HepG2 (cell line): ENCODE data around the gene TNFSF9.

Source experiments
- MAF1 ChIP-seq: sonication (generic); formaldehyde crosslinking; IDR thresholded peaks from 2 replicates; pipeline ENCODE4 v1.5.0; 2020; ENCODE audit warnings: missing genetic modification reagents, borderline replicate concordance
- POLR2A ChIP-seq, 2 experiments: IDR thresholded peaks; 2 replicates each; pipeline ENCODE4 v1.6.1; 2011; ENCODE audit warnings: low read depth in 2 of 2, low read length in 2 of 2, mild to moderate bottlenecking in 1 of 2, moderate library complexity in 1 of 2; ENCODE audit not compliant: insufficient read depth in 1 of 2
- TF ChIP-seq, protein P1 (sequence below): sonication (generic); formaldehyde crosslinking; IDR thresholded peaks from 2 replicates; pipeline ENCODE4 v1.5.0; 2020; ENCODE audit warnings: mild to moderate bottlenecking, missing genetic modification reagents, moderate library complexity

DNA sequence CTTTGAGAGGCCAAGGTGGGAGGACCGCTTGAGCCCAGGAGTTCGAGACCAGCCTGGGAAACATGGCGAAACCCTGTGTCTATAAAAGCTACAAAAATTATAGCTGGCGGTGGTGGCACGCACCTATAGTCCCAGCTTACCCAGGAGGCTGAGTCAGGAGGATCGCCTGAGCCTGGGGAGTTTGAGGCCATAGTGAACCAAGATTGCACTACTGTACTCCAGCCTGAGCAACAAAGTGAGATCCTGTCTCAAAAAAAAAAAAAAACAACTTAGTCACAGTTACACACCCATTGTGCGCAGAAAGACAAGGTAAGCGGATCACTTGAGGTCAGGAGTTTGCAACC, 48.5 kb upstream of the TNFSF9 start:
- TF ChIP-seq MAF1 (CRISPR knock-in tag): no peak
- TF ChIP-seq, protein P1, sequence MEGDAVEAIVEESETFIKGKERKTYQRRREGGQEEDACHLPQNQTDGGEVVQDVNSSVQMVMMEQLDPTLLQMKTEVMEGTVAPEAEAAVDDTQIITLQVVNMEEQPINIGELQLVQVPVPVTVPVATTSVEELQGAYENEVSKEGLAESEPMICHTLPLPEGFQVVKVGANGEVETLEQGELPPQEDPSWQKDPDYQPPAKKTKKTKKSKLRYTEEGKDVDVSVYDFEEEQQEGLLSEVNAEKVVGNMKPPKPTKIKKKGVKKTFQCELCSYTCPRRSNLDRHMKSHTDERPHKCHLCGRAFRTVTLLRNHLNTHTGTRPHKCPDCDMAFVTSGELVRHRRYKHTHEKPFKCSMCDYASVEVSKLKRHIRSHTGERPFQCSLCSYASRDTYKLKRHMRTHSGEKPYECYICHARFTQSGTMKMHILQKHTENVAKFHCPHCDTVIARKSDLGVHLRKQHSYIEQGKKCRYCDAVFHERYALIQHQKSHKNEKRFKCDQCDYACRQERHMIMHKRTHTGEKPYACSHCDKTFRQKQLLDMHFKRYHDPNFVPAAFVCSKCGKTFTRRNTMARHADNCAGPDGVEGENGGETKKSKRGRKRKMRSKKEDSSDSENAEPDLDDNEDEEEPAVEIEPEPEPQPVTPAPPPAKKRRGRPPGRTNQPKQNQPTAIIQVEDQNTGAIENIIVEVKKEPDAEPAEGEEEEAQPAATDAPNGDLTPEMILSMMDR (CRISPR knock-in tag): no peak
- TF ChIP-seq POLR2A (IDR thresholded peaks at IDR 0.05; ENCODE audit: insufficient read depth in 1 of 2, low read depth in 2 of 2, low read length in 2 of 2): no peak
